ENCODE data around the gene CHAD. TPM values are rescaled to one million over a fixed set of nuclear protein-coding genes. Genes with fewer than 3 reads are reported as not detected.

Gene CHAD
- polyA plus RNA-seq, 1 of the 3 experiments (the other 2 are of a cell fraction): not detected

- H4K20me1 ChIP-seq (ENCODE audit: insufficient read depth): no peaks in the 10 kb centered on the region
- peaks cover 31% of the 10 kb centered on the region for H3F3A ChIP-seq (replicated peaks; ENCODE audit: insufficient read depth)
- peak overlapping the region; percentile 94 for H3K4me2 ChIP-seq
- peaks cover 21 to 23% of the 10 kb centered on the region in 2 experiments; a peak in 3 of 4 replicates for H3K4me1 ChIP-seq (ENCODE audit: control insufficient read depth in 1 of 2, insufficient read depth in 2 of 2, low read depth in 1 of 2, low read length in 1 of 2)
- H3K27me3 ChIP-seq (ENCODE audit: insufficient read depth): no peaks in the 10 kb centered on the region
- H3K36me3 ChIP-seq (replicated peaks in 1 of 2; ENCODE audit: control insufficient read depth in 1 of 2, insufficient read depth in 2 of 2, low read length in 1 of 2): no peaks in the 10 kb centered on the region
- no peaks in the 10 kb centered on the region for H3K9me3 ChIP-seq
- H3K9ac ChIP-seq: peak overlapping the region; percentile 79
- CTCF ChIA-PET: interaction anchor here (0.7 to 3.4 kb wide), 9 partner anchors 8 to 74 kb away, joined by 3 to 18 read pairs (median 5); partner anchors contain the start of genes LRRC59 and RSAD1
- 40% methylated on average over 4 of the region's 4 CpGs for WGBS (ENCODE audit: low lambda C conversion rate)
- peak overlapping the region; percentile 39 to 70 for H3K27ac ChIP-seq (ENCODE audit: low read depth in 2 of 2, low read length in 1 of 2)
- H3K79me2 ChIP-seq (ENCODE audit: insufficient read depth): peaks cover 30% of the 10 kb centered on the region
- H3K4me3 ChIP-seq (ENCODE audit: low read depth in 2 of 2, low read length in 1 of 2): peak overlapping the region; percentile 69 to 71
- H2AFZ ChIP-seq (ENCODE audit: low read depth): peak overlapping the region; percentile 31; the same call in 1 of the 2 replicates
- H3K9me2 ChIP-seq: no peaks in the 10 kb centered on the region
- DNase-seq: peak; percentile 72
- TF ChIP-seq CTCF (IDR thresholded peaks at IDR 0.05): peak; percentile 69
- TF ChIP-seq TAF1 (IDR thresholded peaks at IDR 0.05; ENCODE audit: borderline replicate concordance, low read depth, low read length): no peak; the same call in 1 of the 2 replicates
- POLR2A ChIA-PET: interaction anchor here (1.5 kb wide), 1 partner anchor 30 kb away, joined by 7 read pairs; the partner anchor contains the start of gene LRRC59
Measured at GRCh38 chr17:50426814-50427787, 41.6 kb downstream of the CHAD start.

GRCh38 chr17:50426472-50426782 is 42.3 kb downstream of the CHAD start:
- 10% methylated on average over 7 of the region's 7 CpGs for WGBS (ENCODE audit: low lambda C conversion rate)
- H3K27ac ChIP-seq (ENCODE audit: low read depth in 2 of 2, low read length in 1 of 2): peak overlapping the region; percentile 39 to 70

More at GRCh38 chr17:50426472-50426782, 42.3 kb downstream of the CHAD start:
- H3K9me2 ChIP-seq: no peaks in the 10 kb centered on the region
- peak overlapping the region; percentile 69 to 71 for H3K4me3 ChIP-seq (ENCODE audit: low read depth in 2 of 2, low read length in 1 of 2)
- H3K79me2 ChIP-seq (ENCODE audit: insufficient read depth): peaks cover 30% of the 10 kb centered on the region
- no peak for DNase-seq
- peak overlapping the region; percentile 71; the same call in 1 of the 2 replicates for H2AFZ ChIP-seq (ENCODE audit: low read depth)
- no peaks in the 10 kb centered on the region for H4K20me1 ChIP-seq (ENCODE audit: insufficient read depth)
- peaks cover 21 to 23% of the 10 kb centered on the region in 2 experiments; a peak in 3 of 4 replicates for H3K4me1 ChIP-seq (ENCODE audit: control insufficient read depth in 1 of 2, insufficient read depth in 2 of 2, low read depth in 1 of 2, low read length in 1 of 2)
- H3K27me3 ChIP-seq (ENCODE audit: insufficient read depth): no peaks in the 10 kb centered on the region
- peak overlapping the region; percentile 79 for H3K9ac ChIP-seq
- peaks cover 36% of the 10 kb centered on the region for H3F3A ChIP-seq (replicated peaks; ENCODE audit: insufficient read depth)
- H3K4me2 ChIP-seq: peak overlapping the region; percentile 94
- no peaks in the 10 kb centered on the region for H3K36me3 ChIP-seq (replicated peaks in 1 of 2; ENCODE audit: control insufficient read depth in 1 of 2, insufficient read depth in 2 of 2, low read length in 1 of 2)
- POLR2A ChIA-PET: interaction anchor here (1.5 kb wide), 1 partner anchor 29 kb away, joined by 7 read pairs; the partner anchor contains the start of gene LRRC59
- TF ChIP-seq MAX (IDR thresholded peaks at IDR 0.05; ENCODE audit: low read depth): no peak
- no peak for TF ChIP-seq RAD21 (IDR thresholded peaks at IDR 0.05; ENCODE audit: low read length)
- no peak for TF ChIP-seq GABPA (IDR thresholded peaks at IDR 0.05; ENCODE audit: low read depth)
- TF ChIP-seq EP300 (IDR thresholded peaks at IDR 0.05; ENCODE audit: borderline replicate concordance in 1 of 2, low read depth in 1 of 2, low read length in 1 of 2): no peak
- TF ChIP-seq TAF1 (IDR thresholded peaks at IDR 0.05; ENCODE audit: borderline replicate concordance, low read depth, low read length): no peak
- TF ChIP-seq FOSL2 (IDR thresholded peaks at IDR 0.05; ENCODE audit: borderline replicate concordance, low read depth): no peak
- TF ChIP-seq MEF2A (IDR thresholded peaks at IDR 0.05; ENCODE audit: borderline replicate concordance, low read depth): no peak
- no peak for TF ChIP-seq CHD2 (IDR thresholded peaks at IDR 0.05; ENCODE audit: low read length, partially characterized antibody)
- no peak for TF ChIP-seq RFX5 (IDR thresholded peaks at IDR 0.05; ENCODE audit: low read length)
- no peak for TF ChIP-seq USF2 (IDR thresholded peaks at IDR 0.05; ENCODE audit: borderline replicate concordance, low read depth, low read length)
- CTCF ChIA-PET: interaction anchor here (0.7 to 3.4 kb wide), 6 partner anchors 8 to 75 kb away, joined by 3 to 18 read pairs (median 8); partner anchors contain the start of genes LRRC59 and RSAD1
- H3K9me3 ChIP-seq: no peaks in the 10 kb centered on the region
